ENCODE data around the gene NANS. TPM values are rescaled to one million over a fixed set of nuclear protein-coding genes. Genes with fewer than 3 reads are reported as not detected.

Gene NANS, protein sequence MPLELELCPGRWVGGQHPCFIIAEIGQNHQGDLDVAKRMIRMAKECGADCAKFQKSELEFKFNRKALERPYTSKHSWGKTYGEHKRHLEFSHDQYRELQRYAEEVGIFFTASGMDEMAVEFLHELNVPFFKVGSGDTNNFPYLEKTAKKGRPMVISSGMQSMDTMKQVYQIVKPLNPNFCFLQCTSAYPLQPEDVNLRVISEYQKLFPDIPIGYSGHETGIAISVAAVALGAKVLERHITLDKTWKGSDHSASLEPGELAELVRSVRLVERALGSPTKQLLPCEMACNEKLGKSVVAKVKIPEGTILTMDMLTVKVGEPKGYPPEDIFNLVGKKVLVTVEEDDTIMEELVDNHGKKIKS
- total RNA-seq: 77.8 and 79.4 TPM in 2 replicates

DNA sequence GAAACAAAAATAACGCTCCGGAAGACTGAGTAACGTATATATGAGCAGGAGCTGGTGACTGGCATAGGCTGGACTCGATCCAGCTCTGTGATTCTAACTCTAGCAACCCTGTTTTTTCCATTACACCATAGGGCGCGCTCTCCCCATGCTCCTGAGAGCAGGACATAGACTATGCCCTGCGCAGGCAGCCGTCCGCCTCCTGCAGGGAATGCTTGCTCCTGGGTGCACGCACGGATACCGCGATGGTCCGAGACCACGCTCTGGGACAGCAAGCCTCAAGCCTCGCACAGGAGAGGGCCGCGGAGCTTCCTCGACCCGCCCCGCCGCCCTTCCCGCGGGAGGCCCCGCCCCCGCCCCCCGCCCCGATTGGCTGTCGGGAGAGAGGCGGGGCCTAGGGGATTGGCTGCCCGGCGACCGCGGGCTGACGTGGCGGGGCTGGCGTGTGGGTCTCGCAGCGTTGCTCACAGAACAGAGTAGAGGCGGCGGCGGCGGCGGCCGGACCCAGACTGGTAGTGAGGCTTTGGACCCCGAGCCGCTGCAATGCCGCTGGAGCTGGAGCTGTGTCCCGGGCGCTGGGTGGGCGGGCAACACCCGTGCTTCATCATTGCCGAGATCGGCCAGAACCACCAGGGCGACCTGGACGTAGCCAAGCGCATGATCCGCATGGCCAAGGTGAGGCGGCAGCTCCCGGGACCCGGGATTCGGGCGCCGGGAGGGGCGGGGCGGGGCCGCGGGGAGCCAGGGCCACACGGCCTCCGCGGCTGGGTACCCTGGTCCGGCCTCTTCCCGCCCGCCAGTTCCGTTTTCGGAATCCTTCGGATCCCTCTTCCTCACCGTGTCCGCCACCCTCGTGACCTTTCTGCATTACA, at the start of gene NANS:
Gene NANS (plus strand): TSS at position 464 of the 869 bp plus-strand sequence. CDS start 77 bp downstream, at position 541.

DNA sequence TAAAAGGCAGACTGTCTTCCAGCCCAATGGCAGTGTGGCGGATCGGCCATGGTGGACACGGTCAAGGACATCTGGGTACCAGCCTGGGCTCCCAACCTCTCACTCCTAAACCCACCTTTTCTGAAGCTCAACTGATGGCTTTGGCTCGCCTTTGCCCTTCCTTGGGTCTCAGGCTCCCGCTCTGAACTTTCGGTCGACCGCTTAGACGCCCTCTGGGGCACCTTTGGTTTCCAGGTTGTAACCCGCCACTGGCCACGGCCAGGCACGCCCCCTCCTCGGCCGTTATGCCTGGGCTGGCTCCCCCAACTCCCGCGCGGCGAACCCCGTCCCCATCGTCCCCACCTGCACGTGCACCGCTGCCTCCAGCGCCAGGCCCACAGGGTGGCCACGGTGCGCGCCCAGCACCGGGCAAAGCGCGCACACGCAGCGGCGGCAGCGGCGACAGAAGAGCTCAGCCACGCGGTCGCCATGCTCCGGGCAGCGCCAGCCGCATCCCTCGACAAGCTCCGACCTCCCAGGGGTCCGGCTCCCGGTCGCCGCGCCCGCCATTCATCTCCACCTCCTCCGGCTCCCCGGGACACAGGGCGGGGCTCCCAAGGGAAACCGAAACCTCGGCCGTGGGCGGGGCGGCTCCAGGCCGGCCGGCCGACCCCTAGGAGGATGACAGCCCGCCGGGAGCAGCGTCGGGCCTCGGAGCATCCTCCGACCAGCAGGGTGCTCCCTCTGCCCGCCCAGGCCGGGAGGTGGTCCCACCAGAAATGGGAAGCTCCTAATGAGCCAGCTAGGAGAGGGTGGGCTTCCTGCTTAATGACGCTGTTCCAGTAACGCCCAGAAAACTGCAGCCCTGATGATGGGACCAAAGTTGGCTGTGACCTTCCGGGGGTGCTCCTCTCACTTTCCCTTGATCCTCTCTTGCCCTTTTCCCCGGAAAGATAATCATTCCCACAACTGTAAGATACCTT, 62.4 kb downstream of the NANS start, which contains the start of gene TRIM14:
Gene TRIM14 (minus strand): TSS at position 583 of the 962 bp plus-strand sequence. CDS start 34 bp downstream, at position 549.

Small RNA genes lying within 50 kb of the gene (small RNA-seq; reads per million reads assigned to genes)
- gene RF00017 (not detected), gene RNU6-918P (not detected)

Other genes with a start within 250 kb of the NANS start
- gene FOXE1, start 203.5 kb upstream of the NANS start, total RNA-seq: not detected in 2 replicates
- 14.5 and 14.8 TPM in 2 replicates for gene TRMO, start 134.2 kb upstream of the NANS start, total RNA-seq
- not detected in 2 replicates for gene HEMGN, start 118.6 kb upstream of the NANS start, total RNA-seq
- 29.4 and 30.7 TPM in 2 replicates for gene ANP32B, start 73.4 kb upstream of the NANS start, total RNA-seq
- gene TRIM14, start 62.5 kb downstream of the NANS start, total RNA-seq: 8.2 and 12.2 TPM in 2 replicates
- gene CORO2A, start 135.9 kb downstream of the NANS start, total RNA-seq: 0.40 and 0.72 TPM in 2 replicates
- 5.2 and 6.9 TPM in 2 replicates for gene TBC1D2, start 198.9 kb downstream of the NANS start, total RNA-seq